Large intestine (tissue), 12 donors: ENCODE data around the gene EMCN. TPM values are rescaled to one million over a fixed set of nuclear protein-coding genes. Genes with fewer than 3 reads are reported as not detected.

ENCODE experiments used
- DNase-seq, 2 donors: peaks; one replicate each; pipeline versions ENCODE4 v3.0.0 to v3.0.0-alpha.2; 2013
- H3K27ac ChIP-seq: one replicate; pipeline ENCODE4 v1.5.1; 2013; ENCODE audit warnings: low read length
- H3K27me3 ChIP-seq: 2 replicates; pipeline ENCODE4 v1.6.1; 2013; ENCODE audit warnings: low read length; ENCODE audit not compliant: control insufficient read depth, insufficient read depth
- H3K36me3 ChIP-seq: 2 replicates; pipeline ENCODE4 v1.6.1; 2013; ENCODE audit warnings: low read length; ENCODE audit not compliant: control insufficient read depth, insufficient read depth
- H3K4me1 ChIP-seq: one replicate; pipeline ENCODE4 v1.6.1; 2013; ENCODE audit warnings: low read length; ENCODE audit not compliant: control insufficient read depth, insufficient read depth
- H3K4me3 ChIP-seq: one replicate; pipeline ENCODE4 v1.5.1; 2013; ENCODE audit warnings: low read length
- H3K9me3 ChIP-seq: one replicate; pipeline ENCODE4 v1.6.1; 2013; ENCODE audit warnings: mild to moderate bottlenecking, low read depth, low read length, moderate library complexity; ENCODE audit not compliant: control insufficient read depth
- WGBS: methylation state at CpG from one replicate; pipeline ENCODE4 v1.1.5; 2013; ENCODE audit warnings: low lambda C conversion rate; ENCODE audit not compliant: insufficient coverage; 5-methylcytosine and 5-hydroxymethylcytosine counted together
- long read RNA-seq, 11 donors: transcript quantifications; one replicate each; lab custom pipeline, GENCODE V29; 2026
- polyA plus RNA-seq: library from polyadenylated mRNA; unstranded; fragments of 120-200 nt; gene quantifications from one replicate; pipeline ENCODE4 v1.2.1, GENCODE V29; 2013

Gene EMCN
- polyA plus RNA-seq, result 8.7 TPM
- long read RNA-seq, donor 1, full-length matches to known transcripts, result 3 of 3 reads
- long read RNA-seq, donor 1, partial matches to known transcripts, result 0 of 3 reads
- long read RNA-seq, donor 1, other reads (novel, unspliced or antisense), result 0 of 3 reads
- long read RNA-seq, donor 2, full-length matches to known transcripts, result 7 of 7 reads
- long read RNA-seq, donor 2, partial matches to known transcripts, result 0 of 7 reads
- long read RNA-seq, donor 2, other reads (novel, unspliced or antisense), result 0 of 7 reads
- long read RNA-seq, donor 3, full-length matches to known transcripts, result 5 of 5 reads
- long read RNA-seq, donor 3, partial matches to known transcripts, result 0 of 5 reads
- long read RNA-seq, donor 3, other reads (novel, unspliced or antisense), result 0 of 5 reads
- long read RNA-seq, donor 4, result 0 reads
- long read RNA-seq, donor 5, full-length matches to known transcripts, result 3 of 3 reads
- long read RNA-seq, donor 5, partial matches to known transcripts, result 0 of 3 reads
- long read RNA-seq, donor 5, other reads (novel, unspliced or antisense), result 0 of 3 reads
- long read RNA-seq, donor 6, full-length matches to known transcripts, result 7 of 12 reads
- long read RNA-seq, donor 6, partial matches to known transcripts, result 5 of 12 reads
- long read RNA-seq, donor 6, other reads (novel, unspliced or antisense), result 0 of 12 reads
- long read RNA-seq, donor 7, full-length matches to known transcripts, result 1 of 1 reads
- long read RNA-seq, donor 7, partial matches to known transcripts, result 0 of 1 reads
- long read RNA-seq, donor 7, other reads (novel, unspliced or antisense), result 0 of 1 reads
- long read RNA-seq, donor 8, full-length matches to known transcripts, result 5 of 10 reads
- long read RNA-seq, donor 8, partial matches to known transcripts, result 5 of 10 reads
- long read RNA-seq, donor 8, other reads (novel, unspliced or antisense), result 0 of 10 reads
- long read RNA-seq, donor 9, full-length matches to known transcripts, result 1 of 1 reads
- long read RNA-seq, donor 9, partial matches to known transcripts, result 0 of 1 reads
- long read RNA-seq, donor 9, other reads (novel, unspliced or antisense), result 0 of 1 reads
- long read RNA-seq, donor 10, full-length matches to known transcripts, result 4 of 4 reads
- long read RNA-seq, donor 10, partial matches to known transcripts, result 0 of 4 reads
- long read RNA-seq, donor 10, other reads (novel, unspliced or antisense), result 0 of 4 reads
- long read RNA-seq, donor 11, full-length matches to known transcripts, result 3 of 3 reads
- long read RNA-seq, donor 11, partial matches to known transcripts, result 0 of 3 reads
- long read RNA-seq, donor 11, other reads (novel, unspliced or antisense), result 0 of 3 reads

GRCh38 chr4:100517864-100518341, at the start of gene EMCN:
EMCN (minus strand) TSS chr4:100518022; CDS start chr4:100517914, 108 bp downstream.
- Histone ChIP-seq H3K36me3 (no peaks in the 10 kb centered on the region), H3K4me1 (no peaks in the 10 kb centered on the region), H3K27ac (no peak within 1 kb of the TSS), H3K4me3 (no peak within 1 kb of the TSS), H3K9me3 (no peaks in the 10 kb centered on the region), H3K27me3 (no peaks in the 10 kb centered on the region)
- peak in 1 of 2 donors; percentile 7 for DNase-seq
- WGBS, result no CpG with 5 or more reads among the region's 3 CpGs

GRCh38 chr4:100566396-100566795, 48.6 kb upstream of the EMCN start:
- Histone ChIP-seq H3K36me3 (no peaks in the 10 kb centered on the region), H3K27me3 (no peaks in the 10 kb centered on the region), H3K9me3 (no peaks in the 10 kb centered on the region), H3K4me1 (no peaks in the 10 kb centered on the region), H3K4me3 (no peak overlapping the region), H3K27ac (no peak overlapping the region)
- no peak for DNase-seq
- no CpG with 5 or more reads among the region's 3 CpGs for WGBS

GRCh38 chr4:100557306-100557705, 39.5 kb upstream of the EMCN start:
- Histone ChIP-seq H3K9me3 (no peaks in the 10 kb centered on the region), H3K36me3 (no peaks in the 10 kb centered on the region), H3K27me3 (no peaks in the 10 kb centered on the region), H3K27ac (no peak overlapping the region), H3K4me3 (no peak overlapping the region), H3K4me1 (no peaks in the 10 kb centered on the region)
- no peak for DNase-seq
- 100% methylated on average over 2 of the region's 2 CpGs for WGBS

GRCh38 chr4:100555611-100556337, 38.0 kb upstream of the EMCN start:
- H3K27ac ChIP-seq, result no peak overlapping the region
- no peaks in the 10 kb centered on the region for H3K36me3 ChIP-seq
- no peaks in the 10 kb centered on the region for H3K4me1 ChIP-seq
- H3K27me3 ChIP-seq, result no peaks in the 10 kb centered on the region
- H3K4me3 ChIP-seq, result no peak overlapping the region
- no peak for DNase-seq
- no peaks in the 10 kb centered on the region for H3K9me3 ChIP-seq
- 100% methylated on average over 1 of the region's 2 CpGs for WGBS

- 100% methylated on average over 1 of the region's 1 CpG for WGBS
- Histone ChIP-seq H3K27ac (no peak overlapping the region), H3K36me3 (no peaks in the 10 kb centered on the region), H3K4me1 (no peaks in the 10 kb centered on the region), H3K4me3 (no peak overlapping the region), H3K9me3 (no peaks in the 10 kb centered on the region), H3K27me3 (no peaks in the 10 kb centered on the region)
- DNase-seq, result no peak
Observed at GRCh38 chr4:100548200-100548560, 30.4 kb upstream of the EMCN start.

- Histone ChIP-seq H3K4me1 (no peaks in the 10 kb centered on the region), H3K9me3 (no peaks in the 10 kb centered on the region), H3K27me3 (no peaks in the 10 kb centered on the region), H3K36me3 (no peaks in the 10 kb centered on the region), H3K27ac (no peak overlapping the region), H3K4me3 (no peak overlapping the region)
- no peak for DNase-seq
- no CpG with 5 or more reads among the region's 6 CpGs for WGBS
Observed at GRCh38 chr4:100547541-100548199, 29.8 kb upstream of the EMCN start.

- Histone ChIP-seq H3K4me1 (no peaks in the 10 kb centered on the region), H3K9me3 (no peaks in the 10 kb centered on the region), H3K27ac (no peak overlapping the region), H3K36me3 (no peaks in the 10 kb centered on the region), H3K27me3 (no peaks in the 10 kb centered on the region), H3K4me3 (no peak overlapping the region)
- no peak for DNase-seq
- WGBS, result 88% methylated on average over 5 of the region's 5 CpGs
Observed at GRCh38 chr4:100545427-100545826, 27.6 kb upstream of the EMCN start.

GRCh38 chr4:100540131-100540530, 22.3 kb upstream of the EMCN start:
- no peak for DNase-seq
- no peak overlapping the region for H3K27ac ChIP-seq
- no peaks in the 10 kb centered on the region for H3K9me3 ChIP-seq
- no peak overlapping the region for H3K4me3 ChIP-seq
- H3K27me3 ChIP-seq, result no peaks in the 10 kb centered on the region
- H3K4me1 ChIP-seq, result no peaks in the 10 kb centered on the region
- no peaks in the 10 kb centered on the region for H3K36me3 ChIP-seq

- Histone ChIP-seq H3K27ac (no peak overlapping the region), H3K9me3 (no peaks in the 10 kb centered on the region), H3K4me3 (no peak overlapping the region), H3K4me1 (no peaks in the 10 kb centered on the region), H3K27me3 (no peaks in the 10 kb centered on the region), H3K36me3 (no peaks in the 10 kb centered on the region)
- 20% methylated on average over 1 of the region's 4 CpGs for WGBS
- DNase-seq, result no peak
Observed at GRCh38 chr4:100539706-100540105, 21.9 kb upstream of the EMCN start.
